Subcutaneous adipose tissue (tissue), 4 donors: ENCODE data around the gene RSPH1. TPM values are rescaled to one million over a fixed set of nuclear protein-coding genes. Genes with fewer than 3 reads are reported as not detected.

ENCODE experiments used
- total RNA-seq, 4 donors: library from RNA; depleted of rRNA; stranded (reverse); fragments of >200 nt; gene quantifications; one replicate each; pipeline ENCODE4 v1.1.0, GENCODE V29; 2016
- TF ChIP-seq, protein P1 (sequence below): fragments of 450-650 bp; IDR thresholded peaks from one replicate; pipeline ENCODE4 v1.5.1; 2016; ENCODE audit warnings: low read depth, mild to moderate bottlenecking, control low read depth, antibody characterized with exemption, moderate library complexity

Gene RSPH1
- total RNA-seq, 4 donors from 2014 or later, result 0.34 to 0.38 TPM; not detected in 2

DNA sequence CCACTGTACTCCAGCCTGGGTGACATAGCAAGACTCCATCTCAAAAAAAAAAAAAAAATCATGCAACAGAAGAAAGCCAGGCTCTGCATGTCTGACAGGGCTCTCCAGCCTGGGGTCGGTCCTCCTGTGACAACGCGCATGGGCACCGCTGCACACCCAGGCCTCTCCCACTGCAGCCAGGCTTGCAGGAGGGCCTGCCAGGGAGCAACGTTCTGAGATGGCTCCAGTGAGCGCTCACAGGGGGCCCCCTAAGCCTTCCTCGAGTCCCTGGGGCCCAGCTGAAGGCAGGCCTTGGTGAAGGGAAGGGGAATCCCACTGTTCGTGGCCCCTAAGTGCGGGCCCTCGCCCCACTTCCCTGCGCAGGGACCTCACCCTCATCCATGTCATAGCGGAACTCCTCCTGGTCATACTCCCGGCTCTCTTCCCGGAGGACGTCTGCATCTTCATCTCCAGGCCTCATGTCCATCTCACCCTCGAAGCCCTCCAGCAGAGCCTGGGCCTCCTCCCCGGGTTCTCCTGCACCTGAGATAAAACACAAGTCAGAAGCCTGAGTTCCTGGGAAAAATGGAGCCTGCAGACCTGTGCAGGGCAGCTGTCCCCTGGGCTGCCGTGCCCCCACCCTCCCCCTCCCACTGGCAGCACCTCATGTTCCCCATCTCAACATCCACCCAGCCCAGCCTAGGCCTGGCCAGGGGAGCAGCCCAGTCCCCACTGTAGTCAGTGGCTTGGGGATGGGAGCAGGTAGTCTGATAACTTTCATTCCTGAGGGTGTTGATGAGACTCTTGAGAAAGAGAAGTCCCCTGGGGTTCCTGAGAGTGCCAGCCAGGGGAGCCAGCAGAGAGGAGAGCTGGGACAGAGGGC, 20.3 kb downstream of the RSPH1 start:
- TF ChIP-seq, protein P1, sequence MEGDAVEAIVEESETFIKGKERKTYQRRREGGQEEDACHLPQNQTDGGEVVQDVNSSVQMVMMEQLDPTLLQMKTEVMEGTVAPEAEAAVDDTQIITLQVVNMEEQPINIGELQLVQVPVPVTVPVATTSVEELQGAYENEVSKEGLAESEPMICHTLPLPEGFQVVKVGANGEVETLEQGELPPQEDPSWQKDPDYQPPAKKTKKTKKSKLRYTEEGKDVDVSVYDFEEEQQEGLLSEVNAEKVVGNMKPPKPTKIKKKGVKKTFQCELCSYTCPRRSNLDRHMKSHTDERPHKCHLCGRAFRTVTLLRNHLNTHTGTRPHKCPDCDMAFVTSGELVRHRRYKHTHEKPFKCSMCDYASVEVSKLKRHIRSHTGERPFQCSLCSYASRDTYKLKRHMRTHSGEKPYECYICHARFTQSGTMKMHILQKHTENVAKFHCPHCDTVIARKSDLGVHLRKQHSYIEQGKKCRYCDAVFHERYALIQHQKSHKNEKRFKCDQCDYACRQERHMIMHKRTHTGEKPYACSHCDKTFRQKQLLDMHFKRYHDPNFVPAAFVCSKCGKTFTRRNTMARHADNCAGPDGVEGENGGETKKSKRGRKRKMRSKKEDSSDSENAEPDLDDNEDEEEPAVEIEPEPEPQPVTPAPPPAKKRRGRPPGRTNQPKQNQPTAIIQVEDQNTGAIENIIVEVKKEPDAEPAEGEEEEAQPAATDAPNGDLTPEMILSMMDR, result no peak

DNA sequence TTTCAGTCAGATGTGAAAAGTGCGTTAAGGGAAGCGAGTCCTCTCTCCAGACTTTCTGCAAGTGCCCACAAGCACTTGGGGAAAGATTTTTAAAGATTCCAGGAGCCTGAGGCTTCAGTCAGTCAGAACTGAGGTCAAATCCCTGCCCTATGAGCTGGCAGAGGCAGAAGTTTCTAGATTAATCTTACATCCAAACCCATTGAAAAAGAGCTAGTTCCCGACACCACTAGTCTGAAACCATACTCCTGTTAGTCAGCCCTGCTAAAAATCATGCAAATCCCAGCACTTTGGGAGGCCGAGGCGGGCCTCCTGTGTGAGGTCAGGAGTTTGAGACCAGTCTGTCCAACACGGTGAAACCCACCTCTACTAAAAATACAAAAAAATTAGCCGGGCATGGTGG, 21.0 kb downstream of the RSPH1 start:
- TF ChIP-seq, protein P1, result no peak

DNA sequence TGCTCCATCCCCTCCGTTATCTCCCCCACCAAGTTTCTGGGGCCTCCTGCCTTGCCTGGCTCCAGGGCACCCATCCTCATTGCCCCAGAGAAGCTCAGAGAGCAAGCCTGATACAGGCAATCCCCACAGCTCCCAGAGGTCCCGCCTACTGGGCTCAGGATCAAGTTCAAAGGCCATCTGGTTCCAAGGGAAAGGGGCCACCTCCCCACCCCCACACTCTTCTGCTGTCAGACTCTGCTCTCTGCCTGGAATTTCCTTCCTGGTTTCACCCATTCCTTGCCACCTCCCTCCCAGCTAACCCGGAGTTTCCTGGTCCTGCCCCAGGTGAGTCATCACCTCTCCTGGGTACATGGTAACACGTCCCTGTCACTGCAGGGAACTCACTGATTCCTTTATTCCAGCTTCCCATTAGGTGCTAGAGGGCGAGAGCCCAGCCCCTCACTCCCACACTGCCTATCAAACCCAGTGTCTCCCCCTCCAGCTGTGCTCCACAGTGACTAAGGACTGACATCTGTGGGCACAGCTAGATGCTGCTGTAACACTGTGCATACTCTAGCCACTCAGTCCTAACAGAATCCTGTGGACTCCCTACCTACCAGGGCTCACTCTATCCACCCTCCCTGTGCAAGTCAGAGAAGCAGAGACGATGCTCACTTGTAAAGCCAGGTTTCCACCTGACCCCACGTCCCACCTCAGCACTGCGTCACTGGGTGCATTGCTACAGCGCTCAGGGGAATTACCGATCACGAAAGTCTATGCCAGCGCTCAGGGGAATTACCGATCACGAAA, 21.8 kb downstream of the RSPH1 start:
- TF ChIP-seq, protein P1, result no peak

DNA sequence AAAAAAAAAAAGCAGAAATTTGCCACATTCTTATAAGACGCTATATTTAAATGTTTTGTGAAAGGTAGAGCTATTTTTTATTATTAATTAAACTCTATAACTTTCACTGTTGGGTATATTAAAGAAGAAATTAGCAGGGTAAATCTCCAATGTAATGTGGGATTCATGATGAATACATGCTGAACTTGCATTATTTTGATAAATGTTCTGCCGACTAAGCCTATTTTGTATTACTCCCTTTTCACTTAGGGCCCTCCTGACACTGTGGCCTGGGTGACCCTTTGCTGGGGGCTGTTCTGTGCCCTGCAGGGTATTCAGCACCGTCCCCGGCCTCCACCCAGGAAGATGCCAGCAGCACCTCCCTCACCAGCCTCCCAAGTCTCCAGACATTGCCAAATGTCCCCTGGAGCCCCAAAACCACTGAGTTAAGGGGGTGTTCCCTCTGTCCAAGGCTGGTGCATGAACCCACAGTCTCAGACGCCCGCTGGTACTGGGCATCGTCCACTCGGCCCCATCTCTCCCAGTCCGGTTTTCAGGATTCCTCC, 22.5 kb downstream of the RSPH1 start:
- TF ChIP-seq, protein P1, result no peak

DNA sequence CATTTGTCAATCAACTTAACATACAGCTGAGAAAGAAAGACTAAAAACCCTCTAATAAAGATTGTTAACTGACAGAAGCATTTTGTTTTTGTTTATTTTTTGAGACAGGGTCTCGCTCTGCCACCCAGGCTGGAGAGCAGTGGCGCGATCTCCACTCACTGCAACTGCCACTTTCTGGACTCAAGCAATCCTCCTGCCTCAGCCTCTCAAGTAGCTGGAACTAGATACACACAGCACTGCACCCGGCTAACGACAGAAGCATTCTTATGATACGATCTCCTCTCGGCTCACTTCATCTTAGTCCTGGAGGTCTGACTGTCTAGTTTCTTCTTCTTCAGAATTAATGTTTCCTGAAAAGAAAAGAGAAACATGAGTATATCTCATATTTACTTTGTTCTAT, 23.5 kb downstream of the RSPH1 start:
- TF ChIP-seq, protein P1, result no peak

DNA sequence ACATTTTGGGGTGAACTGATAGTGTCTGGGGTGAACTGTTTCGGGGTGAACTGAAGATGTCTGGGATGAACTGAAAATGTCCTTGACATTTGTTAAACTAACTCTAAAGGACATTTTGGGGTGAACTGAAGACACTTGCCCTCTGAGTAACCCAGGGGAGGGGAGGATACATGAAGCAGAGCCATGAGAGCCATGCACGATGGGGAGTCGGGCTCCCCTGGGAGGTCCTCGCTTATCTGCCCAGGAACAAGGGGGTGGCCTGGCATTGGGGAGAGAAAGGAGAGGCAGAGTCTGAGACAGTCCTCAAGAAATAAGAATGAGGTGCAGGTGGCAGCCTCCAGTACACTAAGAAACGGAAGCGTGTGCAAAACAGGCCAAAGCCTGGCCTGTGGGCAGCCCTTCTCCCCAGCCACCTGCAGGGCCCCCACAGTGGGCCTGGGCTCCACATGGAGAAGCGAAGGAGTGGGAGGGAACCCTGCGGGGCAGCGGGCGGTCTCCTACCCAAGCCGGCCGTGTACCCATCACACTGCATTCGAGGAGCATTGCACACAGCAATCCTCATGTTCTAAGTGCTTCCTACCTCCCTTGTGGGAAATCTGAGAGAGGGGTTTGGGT, 24.2 kb downstream of the RSPH1 start:
- TF ChIP-seq, protein P1, result no peak

DNA sequence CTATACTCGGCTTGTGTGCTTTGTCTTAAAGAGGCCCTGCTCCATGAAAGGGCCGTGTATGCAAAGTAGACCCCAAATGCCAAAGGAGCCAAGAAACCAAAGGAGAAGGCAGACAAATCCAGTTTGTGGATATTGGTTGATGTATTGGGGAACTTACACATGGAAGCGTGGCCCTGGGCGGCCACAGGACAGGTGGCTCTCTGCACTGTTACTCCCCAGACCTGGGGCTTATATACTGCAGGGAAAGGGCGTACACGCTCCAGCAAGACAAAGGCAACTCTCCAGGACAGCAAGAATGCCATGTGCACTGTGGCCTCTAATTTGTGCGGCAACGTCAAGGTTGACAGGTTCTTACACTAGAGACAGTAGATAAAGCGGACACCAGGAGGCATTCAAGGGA, 24.8 kb downstream of the RSPH1 start:
- TF ChIP-seq, protein P1, result no peak
